HEK293 (cell line): ENCODE measurements around the gene NPNT.

Experiments
- CTCF ChIA-PET: fragments of 350-600 bp; formaldehyde crosslinking; extraction: SDS; loops from one replicate; lab custom pipeline; 2021; ENCODE audit warnings: antibody characterized with exemption; lab: Yijun Ruan, JAX
- POLR2A ChIA-PET: fragments of 300-600 bp; formaldehyde crosslinking; extraction: SDS; loops from one replicate; lab custom pipeline; 2020; ENCODE audit warnings: antibody characterized with exemption, inconsistent platforms; lab: Yijun Ruan, JAX
- H3K27ac ChIP-seq: fragments of 200-500 bp; sonication (Bioruptor generic); 2 replicates; pipeline ENCODE4 v1.5.1; 2014; ENCODE audit warnings: low read depth, low read length, control low read depth, inconsistent platforms; ENCODE audit errors: extremely low read depth
- H3K36me3 ChIP-seq, 2 experiments: fragments of 200-500 bp in 1 of 2; sonication (Bioruptor generic) in 1 of 2; 1 replicate in 1 of 2; 2 replicates in 1 of 2; pipeline ENCODE4 v1.5.1; 2014 to 2017; ENCODE audit warnings: inconsistent platforms in 2 of 2, low read length in 2 of 2; ENCODE audit not compliant: control insufficient read depth in 2 of 2, insufficient read depth in 1 of 2
- H3K4me1 ChIP-seq: fragments of 200-500 bp; sonication (Bioruptor generic); 2 replicates; pipeline ENCODE4 v1.5.1; 2014; ENCODE audit warnings: mild to moderate bottlenecking, low read length, inconsistent platforms; ENCODE audit not compliant: control insufficient read depth, insufficient read depth
- H3K4me3 ChIP-seq: 2 replicates; pipeline ENCODE4 v1.5.1; 2011; ENCODE audit warnings: low read depth, mild to moderate bottlenecking, control low read depth, low read length, moderate library complexity
- H3K9me3 ChIP-seq: fragments of 200-500 bp; sonication (Bioruptor generic); 2 replicates; pipeline ENCODE4 v1.5.1; 2014; ENCODE audit warnings: low read depth, low read length, inconsistent platforms; ENCODE audit not compliant: control insufficient read depth, insufficient read depth
- GLIS2 ChIP-seq: fragments of 450-650 bp; formaldehyde crosslinking; IDR thresholded peaks from 2 replicates; pipeline ENCODE4 v1.5.1; 2016; ENCODE audit warnings: missing biosample characterization, missing genetic modification characterization
- HOXD13 ChIP-seq: sonication (generic); formaldehyde crosslinking; IDR thresholded peaks from 2 replicates; pipeline ENCODE4 v1.8.0; 2022; ENCODE audit warnings: missing genetic modification reagents, borderline replicate concordance
- OSR2 ChIP-seq: fragments of 450-650 bp; formaldehyde crosslinking; IDR thresholded peaks from 2 replicates; pipeline ENCODE4 v1.5.1; 2016; ENCODE audit warnings: missing biosample characterization, missing genetic modification characterization
- OVOL3 ChIP-seq: fragments of 450-650 bp; formaldehyde crosslinking; IDR thresholded peaks from 2 replicates; pipeline ENCODE4 v1.5.1; 2016; ENCODE audit warnings: missing biosample characterization, missing genetic modification characterization
- SCRT1 ChIP-seq: fragments of 450-650 bp; formaldehyde crosslinking; IDR thresholded peaks from 2 replicates; pipeline ENCODE4 v1.5.1; 2016; ENCODE audit warnings: missing biosample characterization, missing genetic modification characterization, borderline replicate concordance
- SP3 ChIP-seq: fragments of 450-650 bp; formaldehyde crosslinking; IDR thresholded peaks from 2 replicates; pipeline ENCODE4 v1.5.1; 2016; ENCODE audit warnings: missing biosample characterization, missing genetic modification characterization
- WT1 ChIP-seq: fragments of 450-650 bp; formaldehyde crosslinking; IDR thresholded peaks from 2 replicates; pipeline ENCODE4 v1.5.1; 2016; ENCODE audit warnings: missing biosample characterization, missing genetic modification characterization
- ZBTB44 ChIP-seq: fragments of 450-650 bp; IDR thresholded peaks from 2 replicates; pipeline ENCODE4 v1.5.1; 2018; ENCODE audit warnings: missing biosample characterization, mild to moderate bottlenecking, missing genetic modification characterization
- ZNF133 ChIP-seq: fragments of 450-650 bp; formaldehyde crosslinking; IDR thresholded peaks from 2 replicates; pipeline ENCODE4 v1.5.1; 2016; ENCODE audit warnings: missing biosample characterization, missing genetic modification characterization
- ZNF146 ChIP-seq: fragments of 450-650 bp; formaldehyde crosslinking; IDR thresholded peaks from 2 replicates; pipeline ENCODE4 v1.5.1; 2016; ENCODE audit warnings: missing biosample characterization, missing genetic modification characterization
- ZNF184 ChIP-seq: fragments of 450-650 bp; IDR thresholded peaks from 2 replicates; pipeline ENCODE4 v1.5.1; 2018; ENCODE audit warnings: missing biosample characterization, mild to moderate bottlenecking, missing genetic modification characterization
- ZNF19 ChIP-seq: fragments of 450-650 bp; formaldehyde crosslinking; IDR thresholded peaks from 2 replicates; pipeline ENCODE4; 2016; ENCODE audit warnings: missing biosample characterization, missing genetic modification characterization, low read depth
- ZNF211 ChIP-seq: fragments of 450-650 bp; formaldehyde crosslinking; IDR thresholded peaks from 2 replicates; pipeline ENCODE4 v1.5.1; 2016; ENCODE audit warnings: low read depth, missing biosample characterization, missing genetic modification characterization
- ZNF292 ChIP-seq: fragments of 450-650 bp; formaldehyde crosslinking; IDR thresholded peaks from 2 replicates; pipeline ENCODE4 v1.5.1; 2016; ENCODE audit warnings: low read depth, missing biosample characterization, missing genetic modification characterization, borderline replicate concordance
- ZNF324 ChIP-seq: fragments of 450-650 bp; formaldehyde crosslinking; IDR thresholded peaks from 2 replicates; pipeline ENCODE4 v1.5.1; 2016; ENCODE audit warnings: missing biosample characterization, missing genetic modification characterization
- ZNF335 ChIP-seq: fragments of 450-650 bp; formaldehyde crosslinking; conservative IDR thresholded peaks from 2 replicates; pipeline ENCODE4 v1.5.1; 2016; ENCODE audit warnings: missing biosample characterization, missing genetic modification characterization
- ZNF350 ChIP-seq: fragments of 450-650 bp; formaldehyde crosslinking; IDR thresholded peaks from 2 replicates; pipeline ENCODE4 v1.5.0; 2017; ENCODE audit warnings: missing biosample characterization, mild to moderate bottlenecking, missing genetic modification characterization
- ZNF391 ChIP-seq: fragments of 450-650 bp; formaldehyde crosslinking; IDR thresholded peaks from 2 replicates; pipeline ENCODE4 v1.5.1; 2016; ENCODE audit warnings: low read depth, missing biosample characterization, missing genetic modification characterization, borderline replicate concordance
- ZNF416 ChIP-seq: fragments of 450-650 bp; formaldehyde crosslinking; IDR thresholded peaks from 2 replicates; pipeline ENCODE4 v1.5.1; 2016; ENCODE audit warnings: missing biosample characterization, missing genetic modification characterization
- ZNF423 ChIP-seq: fragments of 450-650 bp; formaldehyde crosslinking; IDR thresholded peaks from 2 replicates; pipeline ENCODE4 v1.5.1; 2016; ENCODE audit warnings: missing biosample characterization, missing genetic modification characterization
- ZNF433 ChIP-seq: fragments of 450-650 bp; formaldehyde crosslinking; IDR thresholded peaks from 2 replicates; pipeline ENCODE4 v1.5.1; 2016; ENCODE audit warnings: missing biosample characterization, missing genetic modification characterization, low read depth
- ZNF48 ChIP-seq: fragments of 450-650 bp; formaldehyde crosslinking; IDR thresholded peaks from 2 replicates; pipeline ENCODE4 v1.5.1; 2016; ENCODE audit warnings: missing biosample characterization, missing genetic modification characterization
- ZNF548 ChIP-seq: fragments of 450-650 bp; formaldehyde crosslinking; IDR thresholded peaks from 2 replicates; pipeline ENCODE4 v1.5.1; 2016; ENCODE audit warnings: missing biosample characterization, missing genetic modification characterization
- ZNF561 ChIP-seq: fragments of 450-650 bp; IDR thresholded peaks from 2 replicates; pipeline ENCODE4 v1.5.1; 2018; ENCODE audit warnings: missing biosample characterization, missing genetic modification characterization, borderline replicate concordance
- ZNF670 ChIP-seq: fragments of 450-650 bp; formaldehyde crosslinking; IDR thresholded peaks from 2 replicates; pipeline ENCODE4 v1.5.1; 2016; ENCODE audit warnings: missing biosample characterization, missing genetic modification characterization, low read depth
- ZNF747 ChIP-seq: fragments of 450-650 bp; formaldehyde crosslinking; IDR thresholded peaks from 2 replicates; pipeline ENCODE4 v1.5.1; 2016; ENCODE audit warnings: missing biosample characterization, missing genetic modification characterization
- TF ChIP-seq, protein P1 (sequence below): fragments of 450-650 bp; formaldehyde crosslinking; IDR thresholded peaks from 2 replicates; pipeline ENCODE4 v1.5.1; 2017; ENCODE audit warnings: missing biosample characterization, mild to moderate bottlenecking, missing genetic modification characterization, moderate library complexity
- TF ChIP-seq, protein P2 (sequence below): fragments of 450-650 bp; formaldehyde crosslinking; IDR thresholded peaks from 2 replicates; pipeline ENCODE4 v1.5.1; 2017; ENCODE audit warnings: missing biosample characterization, missing genetic modification characterization

Gene NPNT

DNA sequence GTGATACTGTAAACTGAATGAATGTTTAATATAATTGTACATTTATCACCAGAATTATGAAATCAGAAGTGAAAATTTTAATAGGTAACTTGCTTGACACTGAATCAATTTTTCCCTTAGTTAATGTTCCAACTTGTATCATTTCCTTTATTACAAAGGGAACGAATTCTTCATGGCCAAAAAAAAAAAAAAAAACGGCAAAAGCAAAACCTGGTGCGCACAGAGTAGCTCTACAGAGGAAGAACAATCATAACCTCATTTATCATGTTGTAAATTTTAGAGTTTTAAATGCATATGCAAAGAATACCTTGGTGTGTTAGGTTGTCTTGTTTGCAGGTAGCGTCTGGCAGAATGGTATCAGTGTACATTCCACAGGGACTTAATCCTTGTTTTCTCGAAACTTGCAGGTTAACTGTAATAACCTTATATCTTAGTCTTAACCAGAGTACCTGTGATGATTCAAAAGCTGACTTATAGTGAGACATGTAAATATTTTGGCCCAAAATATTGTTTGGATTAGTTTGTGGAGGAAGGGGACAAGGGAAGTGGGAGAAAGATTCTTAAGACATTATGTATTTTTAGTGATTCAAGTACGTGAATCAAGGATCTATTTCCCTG lies 70.0 kb downstream of the NPNT start (continued):
- TF ChIP-seq ZNF747 (no peak), ZNF19 (tag by site-specific recombination) (no peak), OSR2 (tag by site-specific recombination) (no peak), ZNF146 (tag by site-specific recombination) (no peak), ZNF423 (tag by site-specific recombination) (no peak), ZNF391 (no peak)
- TF ChIP-seq, protein P1, sequence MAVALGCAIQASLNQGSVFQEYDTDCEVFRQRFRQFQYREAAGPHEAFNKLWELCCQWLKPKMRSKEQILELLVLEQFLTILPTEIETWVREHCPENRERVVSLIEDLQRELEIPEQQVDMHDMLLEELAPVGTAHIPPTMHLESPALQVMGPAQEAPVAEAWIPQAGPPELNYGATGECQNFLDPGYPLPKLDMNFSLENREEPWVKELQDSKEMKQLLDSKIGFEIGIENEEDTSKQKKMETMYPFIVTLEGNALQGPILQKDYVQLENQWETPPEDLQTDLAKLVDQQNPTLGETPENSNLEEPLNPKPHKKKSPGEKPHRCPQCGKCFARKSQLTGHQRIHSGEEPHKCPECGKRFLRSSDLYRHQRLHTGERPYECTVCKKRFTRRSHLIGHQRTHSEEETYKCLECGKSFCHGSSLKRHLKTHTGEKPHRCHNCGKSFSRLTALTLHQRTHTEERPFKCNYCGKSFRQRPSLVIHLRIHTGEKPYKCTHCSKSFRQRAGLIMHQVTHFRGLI (tag by site-specific recombination), result no peak
- TF ChIP-seq, protein P2, sequence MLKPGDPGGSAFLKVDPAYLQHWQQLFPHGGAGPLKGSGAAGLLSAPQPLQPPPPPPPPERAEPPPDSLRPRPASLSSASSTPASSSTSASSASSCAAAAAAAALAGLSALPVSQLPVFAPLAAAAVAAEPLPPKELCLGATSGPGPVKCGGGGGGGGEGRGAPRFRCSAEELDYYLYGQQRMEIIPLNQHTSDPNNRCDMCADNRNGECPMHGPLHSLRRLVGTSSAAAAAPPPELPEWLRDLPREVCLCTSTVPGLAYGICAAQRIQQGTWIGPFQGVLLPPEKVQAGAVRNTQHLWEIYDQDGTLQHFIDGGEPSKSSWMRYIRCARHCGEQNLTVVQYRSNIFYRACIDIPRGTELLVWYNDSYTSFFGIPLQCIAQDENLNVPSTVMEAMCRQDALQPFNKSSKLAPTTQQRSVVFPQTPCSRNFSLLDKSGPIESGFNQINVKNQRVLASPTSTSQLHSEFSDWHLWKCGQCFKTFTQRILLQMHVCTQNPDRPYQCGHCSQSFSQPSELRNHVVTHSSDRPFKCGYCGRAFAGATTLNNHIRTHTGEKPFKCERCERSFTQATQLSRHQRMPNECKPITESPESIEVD (tag by site-specific recombination), result no peak

GRCh38 chr4:105966051-105966450 lies 70.8 kb downstream of the NPNT start:
- peaks cover 0 to 2% of the 10 kb centered on the region in 2 experiments; a peak in 1 of 3 replicates for H3K36me3 ChIP-seq
- POLR2A ChIA-PET, result no interaction called here
- no peaks in the 10 kb centered on the region for H3K4me1 ChIP-seq
- TF ChIP-seq SP3 (tag by site-specific recombination) (no peak), ZNF184 (no peak), ZBTB44 (tag by site-specific recombination) (0 out of 2 replicates have a peak, but pooled peaks have one; percentile 38), ZNF292 (no peak), ZNF416 (no peak), ZNF747 (no peak), ZNF670 (no peak)
- TF ChIP-seq, all 188 proteins: peak for 1
- no peaks in the 10 kb centered on the region for H3K9me3 ChIP-seq
- no peak overlapping the region for H3K27ac ChIP-seq
- CTCF ChIA-PET, result no interaction called here
- H3K4me3 ChIP-seq, result no peak overlapping the region

- Histone ChIP-seq H3K27ac (no peak overlapping the region), H3K4me1 (no peaks in the 10 kb centered on the region), H3K4me3 (no peak overlapping the region), H3K9me3 (no peaks in the 10 kb centered on the region), H3K36me3 (no peaks in the 10 kb centered on the region)
- ChIA-PET POLR2A (no interaction called here), CTCF (no interaction called here)
- TF ChIP-seq ZNF48 (tag by site-specific recombination) (no peak), WT1 (no peak), ZNF350 (tag by site-specific recombination) (no peak), ZNF335 (tag by site-specific recombination) (no peak), ZNF324 (tag by site-specific recombination) (no peak), ZNF133 (tag by site-specific recombination) (no peak), ZNF548 (tag by site-specific recombination) (no peak), ZNF433 (no peak), HOXD13 (no peak), ZNF391 (no peak), ZNF211 (tag by site-specific recombination) (no peak), GLIS2 (no peak), ZNF561 (tag by site-specific recombination) (no peak), SCRT1 (tag by site-specific recombination) (no peak), OVOL3 (tag by site-specific recombination) (no peak), ZNF146 (tag by site-specific recombination) (no peak)
Measured at GRCh38 chr4:105967058-105967658, 71.9 kb downstream of the NPNT start.
